Stimulated activated CD8-positive, alpha-beta memory T cell treated with anti-CD3 and anti-CD28 coated beads, Interleukin-15, amount 100 ng/mL, for 1 hour (primary cell): ENCODE measurements around the gene FOXP1.

Experiments used
- DNase-seq: peaks from one replicate; pipeline ENCODE4 v3.0.0-alpha.2; 2020; ENCODE audit warnings: low read depth

Gene FOXP1

DNA sequence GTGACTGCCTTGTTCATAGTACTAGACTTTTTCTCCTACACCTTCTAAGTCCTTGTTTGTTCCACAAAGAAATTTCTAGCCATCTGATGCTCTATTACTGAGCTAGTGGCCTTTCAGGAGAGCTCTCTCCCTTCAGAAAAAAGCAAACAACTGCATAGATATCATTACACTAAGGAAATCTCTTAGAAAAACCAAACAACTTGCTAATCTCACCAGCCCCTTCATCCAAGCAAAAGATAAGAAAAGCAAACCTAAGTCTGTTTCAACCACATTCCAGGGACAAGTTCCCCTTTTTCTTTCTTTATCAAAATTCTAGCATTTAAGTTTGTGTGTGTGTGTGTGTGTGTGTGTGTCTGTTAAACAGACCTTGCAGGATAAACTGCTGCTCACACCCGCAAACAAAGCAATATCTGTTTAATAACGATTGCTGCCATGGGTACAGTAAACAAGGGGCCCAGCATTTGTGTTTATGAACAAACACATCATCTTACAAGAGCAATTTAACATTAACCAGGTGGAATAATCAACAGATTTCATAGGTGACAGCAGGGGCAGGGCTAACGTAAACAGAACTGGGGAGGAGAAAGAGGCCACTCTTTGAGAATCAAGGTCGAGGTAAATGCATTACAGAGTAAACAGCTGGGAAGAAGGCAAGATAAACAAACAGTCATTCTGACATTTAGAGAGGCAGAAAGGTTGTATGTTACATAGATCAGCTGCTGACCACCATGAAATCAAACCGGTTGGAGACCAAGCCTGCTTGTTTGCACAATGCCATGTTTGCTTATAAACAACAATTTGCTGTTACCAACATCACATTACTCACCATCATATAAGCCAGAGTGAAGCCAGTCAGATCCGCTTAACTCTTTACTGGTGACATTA lies 375.1 kb downstream of the FOXP1 start:
- DNase-seq = no peak

DNA sequence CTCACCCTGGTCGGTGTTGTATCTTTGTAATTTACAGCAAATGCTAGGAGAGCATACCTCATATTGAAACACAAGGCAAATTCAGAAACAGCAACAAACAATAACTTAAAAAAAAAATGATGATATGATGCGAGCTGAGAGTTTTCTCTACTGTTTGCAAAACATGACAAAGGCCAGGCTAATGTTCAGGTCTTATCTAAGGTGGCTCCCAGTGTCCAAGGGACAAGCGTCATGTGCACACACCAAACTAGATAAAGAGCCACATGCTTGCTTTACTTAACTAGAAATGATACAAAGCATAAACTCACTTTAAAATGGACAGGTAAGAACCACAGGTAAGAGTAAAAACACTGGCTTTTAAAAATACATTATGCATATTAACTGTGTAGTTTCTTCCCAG lies 375.9 kb downstream of the FOXP1 start:
- no peak for DNase-seq

DNA sequence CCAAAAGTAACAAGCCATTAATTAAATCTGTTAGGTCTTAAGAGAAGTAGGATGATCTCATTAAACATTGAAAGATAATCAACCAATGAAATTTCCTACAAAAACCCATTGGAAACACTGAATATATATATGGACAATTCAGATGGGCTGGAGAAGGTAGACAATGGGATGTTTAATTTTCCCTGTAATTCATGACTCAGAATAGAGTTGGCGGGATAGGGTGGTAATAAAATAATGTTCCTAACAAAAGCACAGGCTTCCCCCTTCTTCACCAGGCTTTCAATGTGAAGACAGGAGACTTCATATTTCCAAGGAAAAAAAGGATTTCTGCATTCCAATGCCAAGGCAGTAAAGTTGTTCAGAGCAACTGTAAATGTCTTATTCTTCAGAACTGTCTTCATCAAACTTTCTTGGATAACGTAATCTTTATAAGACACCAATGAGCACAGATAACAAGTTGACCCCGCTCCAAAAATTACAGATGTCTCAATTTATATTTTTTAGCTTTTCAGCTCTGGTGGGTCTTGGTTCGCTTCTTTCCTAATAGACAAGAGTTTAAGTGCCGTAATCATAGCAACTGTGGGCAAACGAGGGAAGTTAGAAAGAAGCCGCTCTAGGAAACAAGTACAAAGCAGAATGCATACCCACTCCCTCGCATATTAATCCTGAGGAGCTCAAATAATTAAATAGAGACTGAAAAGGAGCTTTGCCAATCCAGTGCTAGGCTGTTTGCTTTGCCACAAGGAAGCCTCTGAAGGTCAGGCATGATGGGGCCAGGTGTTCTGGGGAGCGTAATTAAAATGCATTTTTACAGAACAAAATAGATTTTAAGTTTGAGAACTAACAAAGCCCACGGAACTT lies 377.0 kb downstream of the FOXP1 start:
- no peak for DNase-seq

DNA sequence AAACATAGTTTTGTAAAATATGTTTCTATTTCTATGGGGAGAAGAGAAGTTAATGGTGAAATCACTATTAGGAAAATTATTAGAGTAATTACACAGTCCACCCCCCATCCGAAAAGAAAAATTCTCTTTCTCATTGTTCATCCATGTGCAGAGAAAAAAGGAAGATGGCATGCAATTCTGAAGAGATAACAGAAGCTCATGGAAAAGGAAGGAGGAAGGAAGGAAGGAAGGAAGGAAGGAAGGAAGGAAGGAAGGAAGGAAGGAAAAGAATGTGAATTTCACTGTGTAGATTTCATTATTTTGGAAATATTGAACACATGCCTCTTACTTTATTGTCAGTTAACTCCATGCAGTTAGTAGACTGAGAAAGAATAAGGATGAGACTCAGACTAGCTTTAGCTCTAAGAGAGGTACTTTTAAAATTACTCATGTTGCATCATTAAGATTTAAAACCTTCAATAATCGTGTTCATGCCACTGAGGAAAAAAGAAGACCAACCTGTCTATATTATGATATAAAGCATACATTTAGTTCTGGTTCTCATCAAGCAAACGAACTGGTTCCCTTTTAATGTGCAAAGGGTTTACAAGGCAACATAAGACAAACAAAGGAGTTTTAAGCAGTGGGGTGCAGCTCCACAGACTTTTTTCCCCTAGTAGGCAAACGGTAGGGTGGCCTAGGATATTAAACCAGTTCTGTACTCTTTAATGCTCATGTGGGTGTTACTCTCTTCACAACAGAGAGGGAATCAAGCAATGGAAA lies 379.6 kb downstream of the FOXP1 start:
- DNase-seq = no peak

DNA sequence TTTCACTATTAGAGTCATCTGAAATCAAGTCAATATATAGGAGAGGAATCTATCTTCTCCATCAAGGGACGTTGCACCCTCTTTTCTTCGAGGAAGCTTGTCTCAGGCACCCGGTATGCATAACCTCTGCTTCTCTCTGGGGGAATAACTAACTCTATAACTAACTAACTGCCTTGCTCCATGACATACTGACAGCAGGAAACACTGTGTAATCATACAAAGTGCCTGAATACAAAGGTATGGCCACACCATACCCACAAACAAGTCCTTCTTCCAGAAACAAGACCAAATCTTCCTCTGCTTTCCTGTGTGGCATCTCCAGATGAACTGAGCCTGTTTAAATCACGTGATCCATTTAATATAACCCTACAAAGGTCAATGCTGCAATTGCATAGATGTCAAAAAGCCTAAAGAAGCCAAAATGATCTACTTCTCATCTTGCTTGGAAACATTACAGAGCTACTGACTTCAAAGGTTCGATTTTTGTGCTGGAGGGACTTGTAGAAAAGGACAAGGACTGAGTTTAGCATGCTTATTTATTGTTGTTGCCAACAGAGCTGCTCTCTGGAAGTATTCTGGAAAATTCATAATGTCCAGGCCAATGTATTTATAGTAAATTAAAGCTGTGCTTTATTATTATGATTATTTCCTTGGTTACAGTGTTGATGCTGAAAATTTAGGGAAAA lies 380.5 kb downstream of the FOXP1 start:
- DNase-seq = no peak

DNA sequence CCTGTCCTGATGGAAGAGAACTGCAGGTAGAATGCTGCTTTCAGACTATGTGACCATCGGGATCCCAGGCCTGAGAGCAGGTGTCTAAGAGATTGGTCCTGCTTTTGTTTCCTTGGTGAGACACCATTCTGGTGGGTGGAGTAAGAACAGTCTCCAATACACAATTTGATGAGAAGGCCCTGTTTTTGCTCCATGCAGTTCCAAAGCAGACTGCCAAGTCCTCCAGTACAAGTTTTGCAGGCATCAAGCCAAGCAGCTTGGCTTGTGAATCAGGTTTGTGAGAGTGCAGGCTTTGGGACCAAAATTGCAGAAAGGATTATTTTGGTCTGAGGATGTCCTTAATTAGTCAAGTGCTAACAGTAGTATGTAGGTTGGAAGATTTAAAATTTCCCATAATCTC lies 381.6 kb downstream of the FOXP1 start:
- no peak for DNase-seq

DNA sequence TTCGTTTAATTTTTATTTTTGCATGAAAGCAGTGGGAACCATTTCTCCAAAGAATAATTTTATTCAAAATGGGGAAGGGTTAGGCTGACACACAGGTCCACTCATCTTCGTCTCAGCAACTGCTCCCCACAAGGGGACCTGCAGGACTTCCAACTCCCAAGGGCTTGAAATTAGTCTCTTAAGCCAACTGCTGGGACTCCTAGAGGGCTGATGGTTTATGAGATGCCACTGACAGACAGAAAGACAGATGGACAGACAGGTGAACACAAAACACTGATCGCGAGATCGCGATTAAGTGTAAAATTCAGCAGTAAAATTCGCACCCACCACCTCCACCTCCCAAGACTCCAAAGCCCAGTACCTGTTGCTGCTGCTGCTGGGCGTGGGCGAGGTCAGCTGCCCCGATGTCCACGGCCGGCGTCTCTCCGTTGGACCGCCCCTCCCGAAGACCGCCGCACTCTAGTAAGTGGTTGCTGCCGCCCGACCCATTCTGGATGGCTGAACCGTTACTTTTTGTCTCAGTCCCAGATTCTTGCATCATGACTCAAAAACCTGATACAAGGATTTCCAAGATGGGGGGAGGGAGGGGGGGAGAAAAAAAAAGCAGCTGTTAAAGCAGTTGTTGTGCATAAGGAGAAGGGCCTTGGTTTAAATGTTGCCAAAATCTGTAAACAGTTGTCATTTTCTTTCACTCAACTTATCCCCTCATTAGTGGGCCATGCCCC lies 385.5 kb downstream of the FOXP1 start:
- DNase-seq = no peak

DNA sequence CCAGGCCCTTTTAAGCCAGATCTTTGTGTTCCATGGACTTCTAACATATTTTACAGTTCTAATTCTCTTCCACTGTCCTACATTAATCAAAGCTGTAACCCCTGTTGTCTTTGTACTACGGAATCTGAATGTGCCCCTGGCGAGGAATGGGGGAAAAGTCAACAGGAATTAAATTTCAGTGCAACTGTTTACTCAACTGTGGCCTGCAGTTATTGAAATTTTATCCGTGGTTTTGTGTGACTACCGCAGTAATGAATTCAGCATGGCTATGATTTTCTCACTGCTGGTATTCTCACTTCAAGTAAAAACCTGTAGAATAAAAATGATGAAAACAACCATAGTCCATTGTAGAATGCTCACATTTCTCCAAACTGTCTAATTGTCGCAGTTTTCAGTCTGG lies 388.0 kb downstream of the FOXP1 start:
- DNase-seq = no peak

DNA sequence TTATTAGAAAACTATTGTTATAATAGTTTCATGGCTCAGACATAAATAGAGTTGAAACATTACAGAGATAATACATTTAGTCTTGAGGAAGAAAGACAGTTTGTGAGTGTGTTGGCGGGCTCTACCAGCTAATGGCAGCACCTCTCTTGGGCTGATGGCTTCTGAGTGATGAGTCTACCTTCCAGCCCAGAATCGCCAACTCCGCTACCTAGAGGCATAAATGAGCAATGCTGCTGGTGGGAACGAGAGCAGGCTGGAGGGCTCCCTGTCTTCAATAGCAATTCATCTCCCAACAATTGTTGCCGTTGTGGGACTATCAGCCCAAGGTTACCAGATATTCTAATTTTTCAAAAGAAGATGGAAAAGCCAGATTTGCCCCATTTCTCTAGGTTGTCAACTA lies 388.7 kb downstream of the FOXP1 start:
- no peak for DNase-seq

DNA sequence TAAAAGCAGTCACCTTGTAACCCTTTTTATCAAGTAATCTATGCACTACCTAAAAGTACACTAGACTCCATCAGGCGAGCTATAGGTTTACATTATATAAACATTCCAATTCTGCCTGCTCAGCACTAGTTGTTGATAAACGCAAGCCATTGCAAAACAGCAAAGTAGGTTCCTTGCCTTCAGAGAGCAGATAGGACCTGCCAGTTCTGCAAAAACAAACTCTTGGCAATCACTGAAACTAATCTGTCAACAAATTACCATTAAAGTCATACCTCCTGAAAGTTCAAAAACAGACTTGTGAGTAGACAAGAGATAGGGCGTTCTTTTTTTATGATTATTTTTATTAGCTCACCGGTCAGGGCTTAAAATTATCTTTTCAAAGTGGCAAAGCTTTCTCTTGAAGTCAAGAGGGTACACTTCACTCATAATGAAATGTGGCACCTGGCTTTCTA lies 392.5 kb downstream of the FOXP1 start:
- no peak for DNase-seq

DNA sequence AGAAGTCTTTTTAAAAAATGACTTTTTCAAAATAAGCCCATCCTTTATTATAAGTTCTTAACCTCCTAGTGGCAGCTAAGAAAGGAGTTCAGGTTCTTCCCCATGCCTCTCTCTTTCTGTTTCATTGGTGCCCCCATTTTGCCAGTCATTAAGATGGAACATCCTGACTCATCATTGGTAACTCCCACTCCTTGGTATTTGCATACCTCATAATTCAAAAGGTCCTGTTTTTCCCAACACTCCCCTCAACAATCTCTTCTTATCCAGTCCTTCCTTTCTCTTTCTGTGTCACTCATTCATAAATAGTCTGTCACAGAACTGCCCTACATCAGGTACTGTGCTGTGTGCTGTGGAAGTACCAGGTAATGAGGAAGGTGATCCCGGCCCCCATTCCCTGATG lies 394.0 kb downstream of the FOXP1 start:
- DNase-seq = no peak

DNA sequence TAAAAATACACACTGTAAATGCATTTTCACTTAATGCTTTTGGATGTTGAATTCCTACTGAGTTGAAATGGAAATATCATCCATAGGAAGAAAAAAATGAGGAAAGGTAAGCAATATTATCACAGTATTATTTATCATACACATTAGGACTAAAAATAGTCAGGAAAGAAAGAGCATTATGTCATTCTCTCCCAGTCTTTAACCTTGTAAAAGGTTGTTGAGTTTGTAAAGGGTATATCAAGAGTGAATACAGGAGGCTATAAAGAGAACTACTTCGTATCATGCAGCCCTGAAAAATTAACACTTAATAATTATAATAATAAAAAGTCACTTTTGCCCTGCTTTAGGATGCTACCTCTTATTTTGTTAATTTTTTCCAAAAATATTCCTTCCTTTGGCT lies 395.8 kb downstream of the FOXP1 start:
- DNase-seq = no peak

DNA sequence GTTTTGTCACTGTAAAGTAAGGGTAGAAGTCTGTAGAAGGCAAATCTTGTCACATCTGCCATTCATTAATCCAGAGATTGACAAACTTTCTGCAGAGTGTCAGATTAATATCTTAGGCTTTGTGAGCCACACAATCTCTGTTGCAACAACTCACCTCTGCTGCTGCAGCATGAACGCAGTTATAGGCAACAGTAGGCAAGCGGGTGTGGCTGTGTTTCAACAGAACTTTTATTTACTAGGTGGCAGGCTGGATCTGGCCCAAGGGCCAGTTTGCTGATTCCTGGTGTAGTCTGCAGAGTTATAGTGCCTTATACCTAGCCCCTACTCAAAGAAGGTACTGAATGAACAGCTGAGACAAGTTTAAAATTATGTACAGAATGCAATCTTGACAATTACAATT lies 396.7 kb downstream of the FOXP1 start:
- no peak for DNase-seq

DNA sequence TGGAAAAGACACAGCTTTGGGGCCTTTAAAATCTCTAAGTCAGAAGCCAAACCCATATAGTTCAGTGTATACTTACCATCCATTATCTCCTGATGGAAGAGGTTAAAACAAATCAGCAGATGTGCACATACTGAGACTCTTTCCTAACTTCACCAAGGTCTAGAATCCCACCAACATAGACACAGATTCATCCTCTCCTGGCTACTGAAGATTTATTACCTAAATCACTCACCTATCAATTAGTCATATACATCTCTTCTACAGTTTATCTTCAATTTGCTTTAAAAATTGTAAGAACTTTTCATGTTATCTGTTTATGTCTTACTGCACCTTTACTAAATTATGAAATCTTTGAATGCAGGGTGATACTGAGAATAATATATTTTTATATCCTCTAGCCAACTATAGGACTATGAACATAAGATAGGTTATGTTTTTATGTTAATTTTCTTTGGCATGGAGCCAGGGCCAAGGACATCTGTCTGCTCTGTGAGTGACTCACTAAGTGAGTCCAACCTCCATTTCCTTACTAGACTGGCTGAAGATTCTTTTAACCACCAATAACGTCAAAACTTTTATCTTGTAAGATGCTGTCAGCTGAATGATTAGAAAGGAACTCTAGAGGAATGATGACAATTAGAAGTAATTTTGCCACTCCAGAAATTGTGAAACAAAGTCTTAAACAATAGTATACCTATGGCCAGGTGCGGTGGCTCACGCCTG lies 397.6 kb downstream of the FOXP1 start:
- no peak for DNase-seq

DNA sequence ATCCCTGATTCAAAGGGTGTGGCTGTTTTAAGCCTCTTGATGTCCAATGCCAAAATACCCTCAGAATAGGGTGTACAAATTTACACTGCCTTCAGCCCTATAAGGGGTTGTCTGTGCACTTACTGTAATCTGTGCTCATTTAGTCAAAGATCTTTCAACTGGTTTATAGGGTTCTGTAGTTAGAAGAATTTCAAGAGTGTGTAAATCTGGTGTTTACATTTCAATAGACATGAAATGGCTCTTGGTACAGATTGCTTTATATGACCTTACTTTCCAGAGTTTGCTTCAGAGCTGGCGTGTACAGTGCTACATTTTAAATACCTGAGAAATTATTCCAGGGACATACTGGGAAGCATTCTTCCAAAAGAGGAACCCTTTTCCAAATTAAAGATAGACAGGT lies 399.3 kb downstream of the FOXP1 start:
- DNase-seq = no peak

DNA sequence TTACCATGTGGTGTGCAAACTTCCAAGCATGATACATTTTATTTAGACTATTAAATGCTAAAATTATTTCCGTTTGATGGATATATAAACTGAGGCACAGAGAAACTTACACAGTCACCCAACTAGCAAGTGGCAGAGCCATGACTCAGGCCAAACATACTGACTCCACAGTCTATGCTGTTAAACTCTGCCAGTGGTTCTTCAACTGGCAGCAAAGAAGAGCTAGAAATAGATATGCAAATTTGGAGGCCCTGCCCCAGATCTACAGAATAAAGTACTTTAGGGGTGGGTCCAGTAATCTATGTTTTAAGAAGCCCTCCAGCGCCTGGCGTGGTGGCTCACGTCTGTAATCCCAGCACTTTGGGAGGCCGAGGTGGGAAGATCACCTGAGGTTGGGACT lies 400.0 kb downstream of the FOXP1 start:
- DNase-seq = no peak

DNA sequence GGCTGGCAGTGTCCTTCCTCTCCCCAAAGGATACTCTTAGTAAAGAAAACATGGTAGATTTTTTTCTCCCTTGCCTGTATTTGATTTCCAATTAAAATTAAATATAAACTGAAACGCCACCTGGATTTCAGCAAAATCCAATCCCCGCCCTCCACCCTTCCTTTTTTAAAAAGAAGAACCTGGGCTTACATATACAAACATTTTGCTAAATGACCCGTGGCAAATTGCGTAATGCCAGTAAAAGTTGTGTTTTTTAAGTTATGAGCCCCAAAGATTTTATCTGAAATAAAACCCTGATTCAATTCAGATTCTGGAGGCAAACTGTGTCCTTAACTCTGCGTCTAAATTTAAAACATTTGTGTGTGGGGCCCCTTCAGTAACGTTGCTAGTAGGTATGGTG lies 403.0 kb downstream of the FOXP1 start:
- DNase-seq = no peak

DNA sequence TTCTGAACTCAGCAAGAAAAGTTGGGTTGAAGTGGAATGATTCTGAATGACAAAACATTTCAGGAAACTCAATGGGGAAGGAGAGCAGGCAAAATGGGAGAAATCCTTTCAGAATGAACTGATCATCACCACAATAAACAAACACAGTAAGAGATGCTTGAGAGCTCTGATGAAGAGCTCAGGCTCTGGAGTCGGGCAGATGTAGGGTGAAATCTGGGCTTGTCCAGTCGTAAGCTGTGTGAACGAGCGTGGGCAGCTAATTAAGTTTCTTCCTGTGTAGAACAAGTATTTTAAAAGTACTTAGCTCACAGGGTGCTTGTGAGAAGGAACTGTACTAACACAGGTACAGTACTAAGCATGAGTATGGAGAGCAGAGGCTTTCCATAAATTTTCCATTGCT lies 406.2 kb downstream of the FOXP1 start:
- no peak for DNase-seq

DNA sequence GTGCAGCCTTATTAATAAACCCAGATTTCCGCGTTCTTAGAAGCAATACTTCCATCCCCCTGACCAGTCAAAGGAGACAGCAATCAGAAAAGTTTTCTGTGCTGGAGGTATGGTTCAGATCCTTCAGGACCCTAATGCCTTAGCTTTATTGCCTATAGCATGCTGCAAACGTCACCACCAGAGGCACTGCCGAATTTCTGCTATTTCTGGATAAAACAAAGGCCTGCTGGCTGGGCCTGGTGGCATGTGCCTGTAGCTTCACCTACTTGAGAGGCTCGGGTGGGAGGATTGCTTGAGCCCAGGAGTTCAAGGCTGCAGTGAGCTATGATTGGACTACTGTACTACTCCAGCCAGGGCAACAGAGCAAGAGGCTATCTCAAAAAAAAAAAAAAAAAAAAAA lies 407.2 kb downstream of the FOXP1 start:
- no peak for DNase-seq

DNA sequence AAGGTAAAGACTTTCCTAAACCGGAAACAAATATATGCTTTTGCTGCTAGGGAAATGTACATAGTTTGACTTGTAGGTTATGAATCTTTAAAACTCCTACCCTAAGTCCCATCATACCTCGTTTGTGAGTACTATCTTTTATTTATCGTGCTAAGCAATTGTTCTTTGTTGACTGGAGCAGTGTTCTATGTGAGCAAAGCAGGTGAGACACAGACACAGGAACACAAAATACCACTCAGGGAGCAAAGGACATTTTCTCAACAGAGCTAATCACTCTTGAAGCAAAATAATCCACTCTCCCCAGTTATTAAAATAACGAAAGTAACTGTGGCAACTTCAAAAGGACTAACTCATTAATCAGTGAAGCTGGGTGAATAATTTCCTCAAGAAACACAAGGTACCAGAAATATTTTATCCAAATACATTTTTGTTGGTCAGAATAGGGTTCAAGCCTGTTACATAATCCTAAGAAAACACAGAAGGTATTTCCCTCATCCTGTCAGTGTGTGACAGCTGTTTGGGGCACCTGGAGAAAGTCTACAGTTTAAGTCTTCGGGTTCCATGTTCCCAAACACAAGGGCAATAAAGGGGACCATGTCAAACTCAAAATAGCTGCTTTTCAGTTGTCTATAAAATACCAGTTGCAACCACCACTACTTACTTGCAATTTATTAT lies 407.7 kb downstream of the FOXP1 start:
- DNase-seq = no peak
